Keratinocyte (primary cell): Measurements from ENCODE around the gene MAML2.

Source experiments
- CTCF ChIP-seq, 3 experiments: IDR thresholded peaks in 1 of 3; conservative IDR thresholded peaks in 1 of 3; optimal IDR thresholded peaks in 1 of 3; 2 replicates in 2 of 3; 3 replicates in 1 of 3; pipeline versions ENCODE3 to v1.5.1; 2011; ENCODE audit warnings: low read length in 3 of 3, mild to moderate bottlenecking in 3 of 3, moderate library complexity in 2 of 3, control low read depth in 1 of 3, inconsistent platforms in 1 of 3; ENCODE audit not compliant: insufficient read depth in 2 of 3; ENCODE audit errors: extremely low read depth in 1 of 3
- EZH2 ChIP-seq: IDR thresholded peaks from one replicate; pipeline ENCODE4 v1.6.1; 2012; ENCODE audit warnings: inconsistent platforms, mild to moderate bottlenecking, low read length, moderate library complexity

- no peak for TF ChIP-seq CTCF (optimal IDR thresholded peaks at IDR 0.05 in 1 of 3, IDR thresholded peaks at IDR 0.05 in 1 of 3, conservative IDR thresholded peaks at IDR 0.05 in 1 of 3; ENCODE audit: extremely low read depth in 1 of 3, insufficient read depth in 2 of 3, low read length in 3 of 3)
- TF ChIP-seq EZH2: no peak
These were observed 263.3 kb downstream of the MAML2 start for GRCh38 chr11:96079691-96080090.
